KBM-7 (cell line): ENCODE measurements around the gene MECP2.

Experiments
- DNase-seq: peaks from one replicate; pipeline ENCODE4 v3.0.0-alpha.2; 2015
- in situ Hi-C: fragments of 300-500 bp; cut with MboI; formaldehyde crosslinking; loops from 2 replicates; pipeline ENCODE4 v1.14.3; 2020; ENCODE audit warnings: low sequenced_read_pairs, low pct_unique_long_range_greater_than_20kb, mixed read lengths

MECP2 gene

GRCh38 chrX:154043003-154043763 lies 54.3 kb downstream of the MECP2 start:
- in situ Hi-C loops: no loop called here
- no peak for DNase-seq

GRCh38 chrX:154040863-154041262 lies 56.7 kb downstream of the MECP2 start:
- no peak for DNase-seq
- in situ Hi-C loops: no loop called here

- in situ Hi-C loops: no loop called here
- DNase-seq: no peak
These were observed 57.2 kb downstream of the MECP2 start for GRCh38 chrX:154040307-154040756.

- DNase-seq: no peak
- in situ Hi-C loops: no loop called here
These were observed 57.9 kb downstream of the MECP2 start for GRCh38 chrX:154039577-154039976.

GRCh38 chrX:154038656-154039055 lies 58.9 kb downstream of the MECP2 start:
- DNase-seq: no peak
- in situ Hi-C loops: no loop called here

GRCh38 chrX:154037754-154038153 lies 59.8 kb downstream of the MECP2 start:
- in situ Hi-C loops: no loop called here
- no peak for DNase-seq

GRCh38 chrX:154036513-154036912 lies 61.0 kb downstream of the MECP2 start:
- in situ Hi-C loops: no loop called here
- no peak for DNase-seq

GRCh38 chrX:154033848-154034247 lies 63.7 kb downstream of the MECP2 start:
- DNase-seq: no peak
- in situ Hi-C loops: no loop called here

GRCh38 chrX:154032653-154033052 lies 64.9 kb downstream of the MECP2 start:
- in situ Hi-C loops: no loop called here
- DNase-seq: no peak

DNA sequence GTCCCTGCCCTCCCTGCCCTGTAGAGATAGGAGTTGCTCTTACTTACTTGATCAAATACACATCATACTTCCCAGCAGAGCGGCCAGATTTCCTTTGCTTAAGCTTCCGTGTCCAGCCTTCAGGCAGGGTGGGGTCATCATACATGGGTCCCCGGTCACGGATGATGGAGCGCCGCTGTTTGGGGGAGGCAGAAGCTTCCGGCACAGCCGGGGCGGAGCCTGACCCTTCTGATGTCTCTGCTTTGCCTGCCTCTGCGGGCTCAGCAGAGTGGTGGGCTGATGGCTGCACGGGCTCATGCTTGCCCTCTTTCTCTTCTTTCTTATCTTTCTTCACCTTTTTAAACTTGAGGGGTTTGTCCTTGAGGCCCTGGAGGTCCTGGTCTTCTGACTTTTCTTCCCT lies 65.4 kb downstream of the MECP2 start:
- in situ Hi-C loops: no loop called here
- no peak for DNase-seq

GRCh38 chrX:154030715-154031305 lies 66.7 kb downstream of the MECP2 start:
- in situ Hi-C loops: no loop called here
- no peak for DNase-seq

DNA sequence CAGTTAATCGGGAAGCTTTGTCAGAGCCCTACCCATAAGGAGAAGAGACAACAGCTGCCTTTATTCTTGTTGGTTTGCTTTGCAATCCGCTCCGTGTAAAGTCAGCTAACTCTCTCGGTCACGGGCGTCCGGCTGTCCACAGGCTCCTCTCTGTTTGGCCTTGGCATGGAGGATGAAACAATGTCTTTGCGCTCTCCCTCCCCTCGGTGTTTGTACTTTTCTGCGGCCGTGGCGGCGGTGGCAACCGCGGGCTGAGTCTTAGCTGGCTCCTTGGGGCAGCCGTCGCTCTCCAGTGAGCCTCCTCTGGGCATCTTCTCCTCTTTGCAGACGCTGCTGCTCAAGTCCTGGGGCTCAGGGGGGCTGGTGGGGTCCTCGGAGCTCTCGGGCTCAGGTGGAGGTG lies 67.3 kb downstream of the MECP2 start:
- DNase-seq: no peak
- in situ Hi-C loops: no loop called here

- in situ Hi-C loops: no loop called here
- DNase-seq: no peak
These were observed 68.1 kb downstream of the MECP2 start for GRCh38 chrX:154029439-154029838.

DNA sequence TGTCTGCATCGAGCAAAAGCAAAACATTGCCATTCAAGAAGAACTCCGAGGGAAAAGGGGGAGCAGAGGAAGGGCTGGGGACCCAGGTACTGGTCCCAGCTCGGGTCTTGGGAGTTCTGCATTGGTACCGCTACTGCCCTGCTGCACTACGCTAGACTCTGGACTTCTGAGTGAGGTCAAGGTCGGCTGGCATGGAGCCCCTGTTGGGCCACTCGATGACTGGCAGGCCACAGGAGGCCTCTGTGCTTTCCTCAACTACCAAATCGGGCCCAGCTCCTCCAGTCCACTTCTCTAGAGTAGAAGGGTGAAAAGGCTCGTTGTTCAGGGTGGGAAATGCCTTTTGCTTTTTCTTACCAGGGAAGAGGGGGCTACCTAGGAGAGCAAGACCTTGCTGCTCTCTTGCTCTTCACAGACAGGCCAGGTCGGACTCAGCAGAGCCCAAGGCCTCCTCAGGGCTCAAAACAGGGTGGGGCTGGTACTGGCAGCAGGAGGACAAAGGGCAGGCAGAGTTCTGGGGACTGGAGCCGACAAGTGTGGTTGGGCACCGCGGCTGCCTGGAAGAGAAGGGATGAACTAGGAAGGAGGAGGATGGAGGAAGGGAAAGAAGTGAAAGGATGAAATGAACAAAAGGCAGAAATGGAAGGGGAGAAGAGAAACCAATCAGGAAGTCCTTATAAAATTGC lies 68.9 kb downstream of the MECP2 start:
- in situ Hi-C loops: no loop called here
- no peak for DNase-seq

DNA sequence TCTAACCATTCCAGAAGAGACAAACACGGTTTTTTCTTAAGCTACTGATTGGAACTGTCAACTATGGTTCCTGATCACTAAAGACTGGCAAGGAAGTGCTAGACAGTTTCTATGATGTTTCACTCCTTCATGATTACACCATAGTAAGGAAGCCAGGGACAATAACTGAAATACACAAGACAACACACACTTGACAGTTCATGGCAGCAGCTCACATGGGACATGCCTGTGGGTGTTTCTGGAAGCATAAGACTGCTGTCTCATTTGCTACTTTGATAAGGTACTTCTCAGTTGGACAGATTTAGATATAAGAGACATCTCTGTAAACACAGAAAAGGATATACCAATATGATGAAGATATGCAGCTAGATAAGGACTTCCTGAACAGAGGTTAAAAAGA lies 69.5 kb downstream of the MECP2 start:
- in situ Hi-C loops: no loop called here

DNA sequence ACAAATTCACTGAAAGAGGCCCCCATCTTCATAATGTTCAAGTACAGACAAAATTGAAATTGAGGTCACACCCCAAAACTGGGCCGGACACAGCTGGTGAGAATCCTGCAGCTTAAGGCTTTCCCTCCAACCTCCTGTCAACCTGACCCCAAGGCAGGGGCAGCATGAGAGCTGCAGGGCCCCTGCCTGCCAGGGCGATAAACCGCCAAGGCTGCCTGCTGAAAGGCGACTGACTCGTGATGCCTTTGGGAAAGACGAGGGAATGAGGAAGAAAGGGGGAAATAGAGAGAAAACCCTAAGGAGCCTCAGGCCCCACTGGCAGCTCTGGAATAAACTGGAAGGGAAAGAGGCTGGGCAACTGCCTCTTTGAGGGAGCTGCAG lies 70.5 kb downstream of the MECP2 start:
- DNase-seq: no peak
- in situ Hi-C loops: no loop called here

More for the DNA sequence above, 69.5 kb downstream of the MECP2 start:
- no peak for DNase-seq

GRCh38 chrX:154026136-154027021 lies 71.1 kb downstream of the MECP2 start:
- no peak for DNase-seq
- in situ Hi-C loops: no loop called here

- in situ Hi-C loops: no loop called here
- DNase-seq: no peak
These were observed 72.3 kb downstream of the MECP2 start for GRCh38 chrX:154025230-154025629.

- DNase-seq: no peak
- in situ Hi-C loops: no loop called here
These were observed 73.2 kb downstream of the MECP2 start for GRCh38 chrX:154024271-154024670.
